ENCODE data around the gene MEIS2. TPM values are rescaled to one million over a fixed set of nuclear protein-coding genes. Genes with fewer than 3 reads are reported as not detected.

The MEIS2 gene
- total RNA-seq, 1 donor from 2014 or later, result 44.9 TPM

- DNase-seq, result no peak
- intact Hi-C loops (cut with micrococcal nuclease), result no loop called here
- ATAC-seq, result no peak
Measured at GRCh38 chr15:36958606-36959005, 141.7 kb downstream of the MEIS2 start.

- ATAC-seq (no peak), DNase-seq (no peak)
- intact Hi-C loops (cut with micrococcal nuclease), result no loop called here
Measured at GRCh38 chr15:36954486-36954885, 145.9 kb downstream of the MEIS2 start.

GRCh38 chr15:36953346-36953745, 147.0 kb downstream of the MEIS2 start:
- DNase-seq (no peak), ATAC-seq (no peak)
- intact Hi-C loops (cut with micrococcal nuclease), result no loop called here

- ATAC-seq, result peak; percentile 66
- intact Hi-C loops (cut with micrococcal nuclease), result no loop called here
- no peak for DNase-seq
Measured at GRCh38 chr15:36951731-36952247, 148.6 kb downstream of the MEIS2 start.

GRCh38 chr15:36950371-36950770, 150.0 kb downstream of the MEIS2 start:
- no peak for ATAC-seq

GRCh38 chr15:36948982-36949381, 151.4 kb downstream of the MEIS2 start:
- intact Hi-C loops (cut with micrococcal nuclease), result no loop called here
- DNase-seq, result no peak
- ATAC-seq, result no peak

More at GRCh38 chr15:36950371-36950770, 150.0 kb downstream of the MEIS2 start:
- intact Hi-C loops (cut with micrococcal nuclease), result no loop called here
- DNase-seq, result no peak

- ATAC-seq, result peak; percentile 55
- intact Hi-C loops (cut with micrococcal nuclease), result no loop called here
- no peak for DNase-seq
Measured at GRCh38 chr15:36947035-36947719, 153.2 kb downstream of the MEIS2 start.

GRCh38 chr15:36944442-36944841, 155.9 kb downstream of the MEIS2 start:
- intact Hi-C loops (cut with micrococcal nuclease), result no loop called here
- DNase-seq (no peak), ATAC-seq (no peak)

- intact Hi-C loops (cut with micrococcal nuclease), result no loop called here
- no peak for DNase-seq
- ATAC-seq, result no peak
Measured at GRCh38 chr15:36943508-36944361, 156.6 kb downstream of the MEIS2 start.

- intact Hi-C loops (cut with micrococcal nuclease), result no loop called here
- ATAC-seq (no peak), DNase-seq (no peak)
Measured at GRCh38 chr15:36942248-36942827, 158.0 kb downstream of the MEIS2 start.

GRCh38 chr15:36941798-36942197, 158.6 kb downstream of the MEIS2 start:
- DNase-seq (no peak), ATAC-seq (no peak)
- intact Hi-C loops (cut with micrococcal nuclease), result no loop called here

GRCh38 chr15:36940636-36941260, 159.6 kb downstream of the MEIS2 start:
- ATAC-seq (no peak), DNase-seq (no peak)
- intact Hi-C loops (cut with micrococcal nuclease), result no loop called here

GRCh38 chr15:36940219-36940618, 160.1 kb downstream of the MEIS2 start:
- DNase-seq (no peak), ATAC-seq (peak; percentile 60)
- intact Hi-C loops (cut with micrococcal nuclease), result no loop called here

GRCh38 chr15:36938764-36939163, 161.6 kb downstream of the MEIS2 start:
- ATAC-seq, result peak; percentile 38
- intact Hi-C loops (cut with micrococcal nuclease), result no loop called here
- DNase-seq, result no peak

GRCh38 chr15:36938131-36938530, 162.2 kb downstream of the MEIS2 start:
- ATAC-seq (no peak), DNase-seq (no peak)
- intact Hi-C loops (cut with micrococcal nuclease), result no loop called here

- ATAC-seq (no peak), DNase-seq (no peak)
- intact Hi-C loops (cut with micrococcal nuclease), result no loop called here
Measured at GRCh38 chr15:36936613-36937012, 163.7 kb downstream of the MEIS2 start.

- no peak for ATAC-seq
- no peak for DNase-seq
- intact Hi-C loops (cut with micrococcal nuclease), result no loop called here
Measured at GRCh38 chr15:36933255-36933990, 166.9 kb downstream of the MEIS2 start.

- ATAC-seq (no peak), DNase-seq (no peak)
- intact Hi-C loops (cut with micrococcal nuclease), result no loop called here
Measured at GRCh38 chr15:36932070-36932469, 168.3 kb downstream of the MEIS2 start.

GRCh38 chr15:36931434-36931833, 168.9 kb downstream of the MEIS2 start:
- no peak for ATAC-seq
- intact Hi-C loops (cut with micrococcal nuclease), result no loop called here
- no peak for DNase-seq

Measured in left ventricle myocardium superior (tissue), 1 donor.